ENCODE measurements around the gene AIG1. TPM values are rescaled to one million over a fixed set of nuclear protein-coding genes. Genes with fewer than 3 reads are reported as not detected.
"Not testable (repeated sequence)": the region's sequence is repeated elsewhere in the genome, so short reads cannot be mapped to it uniquely, and the experiment has no call there.

The AIG1 gene
- polyA plus RNA-seq, 1 donor from 2014 or later = 23.2 TPM

DNA sequence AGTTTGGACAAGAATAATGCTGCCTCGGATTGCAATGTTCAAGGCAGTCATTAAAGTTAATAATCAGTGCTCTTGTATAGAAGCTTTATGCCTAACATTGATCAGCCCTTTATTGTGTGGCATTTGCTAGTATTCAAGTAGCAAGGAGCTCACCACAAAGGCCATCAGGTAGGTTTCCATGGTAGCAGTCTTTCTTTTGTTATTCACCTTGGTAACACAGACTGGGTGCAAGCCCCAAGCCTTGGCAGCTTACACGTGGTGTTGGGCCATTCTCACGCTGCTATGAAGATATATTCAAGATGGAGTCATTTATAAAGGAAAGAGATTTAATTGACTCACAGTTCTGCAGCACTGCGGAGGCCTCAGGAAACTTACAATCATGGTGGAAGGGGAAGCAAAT lies 240.5 kb downstream of the AIG1 start:
- no peaks in the 10 kb centered on the region for H3K79me2 ChIP-seq (replicated peaks; ENCODE audit: insufficient read depth, low read length)
- H3K9ac ChIP-seq (ENCODE audit: low read length) = no peak overlapping the region
- no peaks in the 10 kb centered on the region for H3F3A ChIP-seq (ENCODE audit: insufficient read depth, low read length, poor library complexity, severe bottlenecking)
- no peaks in the 10 kb centered on the region for H3K36me3 ChIP-seq (ENCODE audit: insufficient read depth, low read length)
- H4K20me1 ChIP-seq (ENCODE audit: insufficient read depth) = no peaks in the 10 kb centered on the region
- H3K4me3 ChIP-seq (ENCODE audit: low read length) = no peak overlapping the region
- no peak overlapping the region for H3K4me2 ChIP-seq (ENCODE audit: low read length)
- H2AFZ ChIP-seq (ENCODE audit: low read depth, low read length) = no peak overlapping the region
- no peaks in the 10 kb centered on the region for H3K9me2 ChIP-seq (ENCODE audit: insufficient read depth, low read length)
- no peak for TF ChIP-seq TAF1 (IDR thresholded peaks at IDR 0.05; ENCODE audit: low read depth)
- no peak for TF ChIP-seq MXI1 (conservative IDR thresholded peaks at IDR 0.05; ENCODE audit: poor library complexity, severe bottlenecking)
- no peaks in the 10 kb centered on the region for H3K9me3 ChIP-seq (ENCODE audit: low read length)
- H3K27ac ChIP-seq (ENCODE audit: low read length) = no peak overlapping the region
- no peaks in the 10 kb centered on the region for H3K27me3 ChIP-seq (ENCODE audit: insufficient read depth, low read depth, low read length)

DNA sequence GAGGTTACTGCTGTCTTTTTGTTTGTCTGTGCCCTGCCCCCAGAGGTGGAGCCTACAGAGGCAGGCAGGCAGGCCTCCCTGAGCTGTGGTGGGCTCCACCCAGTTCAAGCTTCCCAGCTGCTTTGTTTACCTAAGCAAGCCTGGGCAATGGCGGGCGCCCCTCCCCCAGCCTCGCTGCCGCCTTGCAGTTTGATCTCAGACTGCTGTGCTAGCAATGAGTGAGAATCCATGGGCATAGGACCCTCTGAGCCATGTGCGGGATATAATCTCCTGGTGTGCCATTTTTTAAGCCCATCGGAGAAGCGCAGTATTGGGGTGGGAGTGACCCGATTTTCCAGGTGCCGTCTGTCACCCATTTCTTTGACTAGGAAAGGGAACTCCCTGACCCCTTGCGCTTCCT lies 247.1 kb downstream of the AIG1 start:
- H3K4me3 ChIP-seq (ENCODE audit: low read length); H3K79me2 ChIP-seq (replicated peaks; ENCODE audit: insufficient read depth, low read length); H3K27me3 ChIP-seq (ENCODE audit: insufficient read depth, low read depth, low read length); H2AFZ ChIP-seq (ENCODE audit: low read depth, low read length); H4K20me1 ChIP-seq (ENCODE audit: insufficient read depth); H3K9me3 ChIP-seq (ENCODE audit: low read length); H3F3A ChIP-seq (ENCODE audit: insufficient read depth, low read length, poor library complexity, severe bottlenecking); H3K9me2 ChIP-seq (ENCODE audit: insufficient read depth, low read length); H3K27ac ChIP-seq (ENCODE audit: low read length); H3K36me3 ChIP-seq (ENCODE audit: insufficient read depth, low read length); H3K9ac ChIP-seq (ENCODE audit: low read length); H3K4me2 ChIP-seq (ENCODE audit: low read length): not testable (repeated sequence)

GRCh38 chr6:143313163-143313562 lies 252.5 kb downstream of the AIG1 start:
- no peaks in the 10 kb centered on the region for H4K20me1 ChIP-seq (ENCODE audit: insufficient read depth)
- H3K9me2 ChIP-seq (ENCODE audit: insufficient read depth, low read length) = no peaks in the 10 kb centered on the region
- H3K79me2 ChIP-seq (replicated peaks; ENCODE audit: insufficient read depth, low read length) = no peaks in the 10 kb centered on the region
- H2AFZ ChIP-seq (ENCODE audit: low read depth, low read length) = no peak overlapping the region
- no peaks in the 10 kb centered on the region for H3K27me3 ChIP-seq (ENCODE audit: insufficient read depth, low read depth, low read length)
- H3K9me3 ChIP-seq (ENCODE audit: low read length) = no peaks in the 10 kb centered on the region
- H3K27ac ChIP-seq (ENCODE audit: low read length) = no peak overlapping the region
- H3F3A ChIP-seq (ENCODE audit: insufficient read depth, low read length, poor library complexity, severe bottlenecking) = no peaks in the 10 kb centered on the region
- no peak overlapping the region for H3K4me2 ChIP-seq (ENCODE audit: low read length)
- no peak overlapping the region for H3K9ac ChIP-seq (ENCODE audit: low read length)
- no peak for TF ChIP-seq CTCF (IDR thresholded peaks at IDR 0.05; ENCODE audit: poor library complexity, severe bottlenecking)
- TF ChIP-seq SMC3 (conservative IDR thresholded peaks at IDR 0.05; ENCODE audit: poor library complexity) = no peak
- no peak for TF ChIP-seq MXI1 (conservative IDR thresholded peaks at IDR 0.05; ENCODE audit: poor library complexity, severe bottlenecking)
- TF ChIP-seq RAD21 (conservative IDR thresholded peaks at IDR 0.05) = no peak
- TF ChIP-seq EP300 (conservative IDR thresholded peaks at IDR 0.05; ENCODE audit: poor library complexity, severe bottlenecking) = no peak
- no peak for TF ChIP-seq POLR2AphosphoS5 (IDR thresholded peaks at IDR 0.05)
- no peaks in the 10 kb centered on the region for H3K36me3 ChIP-seq (ENCODE audit: insufficient read depth, low read length)
- H3K4me3 ChIP-seq (ENCODE audit: low read length) = no peak overlapping the region

GRCh38 chr6:143321491-143322086 lies 260.9 kb downstream of the AIG1 start:
- Histone ChIP-seq H3K4me2 (ENCODE audit: low read length) (no peak overlapping the region), H3K27me3 (ENCODE audit: insufficient read depth, low read depth, low read length) (no peaks in the 10 kb centered on the region), H3K79me2 (replicated peaks; ENCODE audit: insufficient read depth, low read length) (no peaks in the 10 kb centered on the region), H3F3A (ENCODE audit: insufficient read depth, low read length, poor library complexity, severe bottlenecking) (no peaks in the 10 kb centered on the region), H4K20me1 (ENCODE audit: insufficient read depth) (no peaks in the 10 kb centered on the region), H3K9me2 (ENCODE audit: insufficient read depth, low read length) (no peaks in the 10 kb centered on the region), H3K9ac (ENCODE audit: low read length) (no peak overlapping the region), H3K36me3 (ENCODE audit: insufficient read depth, low read length) (no peaks in the 10 kb centered on the region), H2AFZ (ENCODE audit: low read depth, low read length) (no peak overlapping the region), H3K9me3 (ENCODE audit: low read length) (no peaks in the 10 kb centered on the region), H3K27ac (ENCODE audit: low read length) (no peak overlapping the region), H3K4me3 (ENCODE audit: low read length) (no peak overlapping the region)
- no peak for TF ChIP-seq MXI1 (conservative IDR thresholded peaks at IDR 0.05; ENCODE audit: poor library complexity, severe bottlenecking)
- no peak for TF ChIP-seq POLR2AphosphoS5 (IDR thresholded peaks at IDR 0.05)
- no peak for TF ChIP-seq EP300 (conservative IDR thresholded peaks at IDR 0.05; ENCODE audit: poor library complexity, severe bottlenecking)
- TF ChIP-seq TAF1 (IDR thresholded peaks at IDR 0.05; ENCODE audit: low read depth) = no peak
- TF ChIP-seq EZH2 (IDR thresholded peaks at IDR 0.05; ENCODE audit: borderline replicate concordance, insufficient read depth, low read length, poor library complexity, severe bottlenecking) = no peak
- no peak for TF ChIP-seq CTCF (IDR thresholded peaks at IDR 0.05; ENCODE audit: poor library complexity, severe bottlenecking)
